KMS-11 (cell line): Measurements from ENCODE around the gene USP40.

Experiments
- H2AFZ ChIP-seq: fragments of 200-600 bp; sonication (generic); 2 replicates; pipeline ENCODE4 v1.6.1; 2016; ENCODE audit warnings: antibody characterized with exemption, mixed run types, low read depth
- H3K27ac ChIP-seq: fragments of 200-600 bp; sonication (generic); 2 replicates; pipeline ENCODE4 v1.6.1; 2016; ENCODE audit warnings: mild to moderate bottlenecking, mixed run types
- H3K27me3 ChIP-seq: fragments of 200-600 bp; sonication (generic); 2 replicates; pipeline ENCODE4 v1.6.1; 2017; ENCODE audit warnings: mild to moderate bottlenecking, low read depth, mixed run types, moderate library complexity; ENCODE audit not compliant: insufficient read depth
- H3K36me3 ChIP-seq: fragments of 200-600 bp; sonication (generic); 2 replicates; pipeline ENCODE4 v1.6.1; 2017; ENCODE audit warnings: mild to moderate bottlenecking, mixed run types; ENCODE audit not compliant: insufficient read depth
- H3K4me1 ChIP-seq: fragments of 200-600 bp; sonication (generic); 2 replicates; pipeline ENCODE4 v1.6.1; 2016; ENCODE audit warnings: mild to moderate bottlenecking, low read depth, mixed run types; ENCODE audit not compliant: poor library complexity, severe bottlenecking
- H3K4me2 ChIP-seq: fragments of 200-600 bp; sonication (generic); 2 replicates; pipeline ENCODE4 v1.7.0; 2016; ENCODE audit warnings: mild to moderate bottlenecking, mixed run types
- H3K4me3 ChIP-seq: fragments of 200-600 bp; sonication (generic); IDR thresholded peaks from 2 replicates; pipeline ENCODE4 v1.6.1; 2017; ENCODE audit warnings: low read depth, low read length, mixed read lengths; ENCODE audit not compliant: insufficient read depth
- H3K79me2 ChIP-seq: fragments of 200-600 bp; sonication (generic); 2 replicates; pipeline ENCODE4 v1.6.1; 2016; ENCODE audit warnings: low read depth, mixed run types; ENCODE audit not compliant: insufficient read depth
- H3K9ac ChIP-seq: fragments of 200-600 bp; sonication (generic); 2 replicates; pipeline ENCODE4 v1.6.1; 2016; ENCODE audit warnings: mild to moderate bottlenecking, mixed run types
- H4K20me1 ChIP-seq: fragments of 200-600 bp; sonication (generic); 2 replicates; pipeline ENCODE4 v1.6.1; 2016; ENCODE audit warnings: mild to moderate bottlenecking, mixed run types; ENCODE audit not compliant: insufficient read depth
- TF ChIP-seq, protein P1 (sequence below): fragments of 200-600 bp; sonication (generic); conservative IDR thresholded peaks from 2 replicates; pipeline ENCODE4 v1.6.1; 2017; ENCODE audit warnings: low read depth, mild to moderate bottlenecking, antibody characterized with exemption, low read length, moderate library complexity, mixed read lengths

USP40 gene

GRCh38 chr2:233456111-233456510 is 110.5 kb downstream of the USP40 start:
- no peak overlapping the region for H3K9ac ChIP-seq
- no peak overlapping the region for H2AFZ ChIP-seq
- no peak overlapping the region for H3K4me2 ChIP-seq
- TF ChIP-seq, protein P1, sequence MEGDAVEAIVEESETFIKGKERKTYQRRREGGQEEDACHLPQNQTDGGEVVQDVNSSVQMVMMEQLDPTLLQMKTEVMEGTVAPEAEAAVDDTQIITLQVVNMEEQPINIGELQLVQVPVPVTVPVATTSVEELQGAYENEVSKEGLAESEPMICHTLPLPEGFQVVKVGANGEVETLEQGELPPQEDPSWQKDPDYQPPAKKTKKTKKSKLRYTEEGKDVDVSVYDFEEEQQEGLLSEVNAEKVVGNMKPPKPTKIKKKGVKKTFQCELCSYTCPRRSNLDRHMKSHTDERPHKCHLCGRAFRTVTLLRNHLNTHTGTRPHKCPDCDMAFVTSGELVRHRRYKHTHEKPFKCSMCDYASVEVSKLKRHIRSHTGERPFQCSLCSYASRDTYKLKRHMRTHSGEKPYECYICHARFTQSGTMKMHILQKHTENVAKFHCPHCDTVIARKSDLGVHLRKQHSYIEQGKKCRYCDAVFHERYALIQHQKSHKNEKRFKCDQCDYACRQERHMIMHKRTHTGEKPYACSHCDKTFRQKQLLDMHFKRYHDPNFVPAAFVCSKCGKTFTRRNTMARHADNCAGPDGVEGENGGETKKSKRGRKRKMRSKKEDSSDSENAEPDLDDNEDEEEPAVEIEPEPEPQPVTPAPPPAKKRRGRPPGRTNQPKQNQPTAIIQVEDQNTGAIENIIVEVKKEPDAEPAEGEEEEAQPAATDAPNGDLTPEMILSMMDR: no peak
- H3K4me1 ChIP-seq: no peaks in the 10 kb centered on the region
- H4K20me1 ChIP-seq: no peaks in the 10 kb centered on the region
- no peaks in the 10 kb centered on the region for H3K27me3 ChIP-seq
- no peaks in the 10 kb centered on the region for H3K36me3 ChIP-seq
- no peaks in the 10 kb centered on the region for H3K79me2 ChIP-seq
- no peak overlapping the region for H3K4me3 ChIP-seq
- no peak overlapping the region for H3K27ac ChIP-seq

- Histone ChIP-seq H3K27ac (no peak overlapping the region), H3K4me1 (no peaks in the 10 kb centered on the region), H3K9ac (no peak overlapping the region), H3K36me3 (no peaks in the 10 kb centered on the region), H2AFZ (no peak overlapping the region), H3K79me2 (no peaks in the 10 kb centered on the region), H3K4me3 (no peak overlapping the region), H3K4me2 (no peak overlapping the region), H3K27me3 (no peaks in the 10 kb centered on the region), H4K20me1 (no peaks in the 10 kb centered on the region)
- TF ChIP-seq, protein P1: no peak
Observed at GRCh38 chr2:233455491-233455890, 111.1 kb downstream of the USP40 start.

- H3K27me3 ChIP-seq: no peaks in the 10 kb centered on the region
- no peaks in the 10 kb centered on the region for H4K20me1 ChIP-seq
- H2AFZ ChIP-seq: no peak overlapping the region
- TF ChIP-seq, protein P1: no peak
- H3K4me1 ChIP-seq: no peaks in the 10 kb centered on the region
- H3K4me3 ChIP-seq: no peak overlapping the region
- no peak overlapping the region for H3K9ac ChIP-seq
- H3K79me2 ChIP-seq: no peaks in the 10 kb centered on the region
- H3K4me2 ChIP-seq: no peak overlapping the region
- H3K27ac ChIP-seq: no peak overlapping the region
- no peaks in the 10 kb centered on the region for H3K36me3 ChIP-seq
Observed at GRCh38 chr2:233455006-233455405, 111.6 kb downstream of the USP40 start.

- no peaks in the 10 kb centered on the region for H3K79me2 ChIP-seq
- H3K27me3 ChIP-seq: no peaks in the 10 kb centered on the region
- TF ChIP-seq, protein P1: no peak
- H2AFZ ChIP-seq: no peak overlapping the region
- no peak overlapping the region for H3K9ac ChIP-seq
- H3K4me1 ChIP-seq: no peaks in the 10 kb centered on the region
- no peak overlapping the region for H3K27ac ChIP-seq
- no peaks in the 10 kb centered on the region for H4K20me1 ChIP-seq
- no peak overlapping the region for H3K4me3 ChIP-seq
- H3K36me3 ChIP-seq: no peaks in the 10 kb centered on the region
- H3K4me2 ChIP-seq: no peak overlapping the region
Observed at GRCh38 chr2:233453916-233454315, 112.7 kb downstream of the USP40 start.
